Testis (tissue), 2 donors: Measurements from ENCODE around the gene ALG2.

Experiments
- POLR2A ChIP-seq: fragments of 450-650 bp; IDR thresholded peaks from one replicate; pipeline ENCODE4 v1.6.1; 2017; ENCODE audit warnings: antibody characterized with exemption, mild to moderate bottlenecking, moderate library complexity
- TF ChIP-seq, protein P1 (sequence below), 3 experiments: fragments of 450-650 bp in 2 of 3; fragments of 200-600 bp in 1 of 3; sonication (generic) in 1 of 3; IDR thresholded peaks; one replicate each; pipeline ENCODE4 v1.5.1; 2016 to 2019; ENCODE audit warnings: antibody characterized with exemption in 3 of 3, mild to moderate bottlenecking in 2 of 3, moderate library complexity in 1 of 3

DNA sequence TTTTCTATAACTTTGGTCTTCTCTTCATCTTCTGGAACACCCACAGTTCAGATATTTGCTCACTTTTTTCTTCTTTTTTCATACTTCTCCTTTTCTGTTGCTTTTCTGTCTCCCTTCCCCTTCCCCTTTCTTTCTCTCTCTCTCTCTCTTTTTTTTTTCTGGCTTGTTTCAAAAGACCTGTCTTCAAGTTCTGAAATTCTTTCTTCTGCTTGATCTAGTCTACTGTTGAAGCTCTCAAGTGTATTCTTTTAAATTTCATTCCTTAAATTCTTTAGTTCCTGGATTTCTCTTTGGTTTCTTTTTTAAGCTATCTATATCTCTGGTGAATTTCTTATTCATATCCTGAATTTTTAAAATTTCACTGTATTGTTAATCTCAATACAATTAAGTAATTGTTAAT, 11.2 kb downstream of the ALG2 start:
- TF ChIP-seq, protein P1, sequence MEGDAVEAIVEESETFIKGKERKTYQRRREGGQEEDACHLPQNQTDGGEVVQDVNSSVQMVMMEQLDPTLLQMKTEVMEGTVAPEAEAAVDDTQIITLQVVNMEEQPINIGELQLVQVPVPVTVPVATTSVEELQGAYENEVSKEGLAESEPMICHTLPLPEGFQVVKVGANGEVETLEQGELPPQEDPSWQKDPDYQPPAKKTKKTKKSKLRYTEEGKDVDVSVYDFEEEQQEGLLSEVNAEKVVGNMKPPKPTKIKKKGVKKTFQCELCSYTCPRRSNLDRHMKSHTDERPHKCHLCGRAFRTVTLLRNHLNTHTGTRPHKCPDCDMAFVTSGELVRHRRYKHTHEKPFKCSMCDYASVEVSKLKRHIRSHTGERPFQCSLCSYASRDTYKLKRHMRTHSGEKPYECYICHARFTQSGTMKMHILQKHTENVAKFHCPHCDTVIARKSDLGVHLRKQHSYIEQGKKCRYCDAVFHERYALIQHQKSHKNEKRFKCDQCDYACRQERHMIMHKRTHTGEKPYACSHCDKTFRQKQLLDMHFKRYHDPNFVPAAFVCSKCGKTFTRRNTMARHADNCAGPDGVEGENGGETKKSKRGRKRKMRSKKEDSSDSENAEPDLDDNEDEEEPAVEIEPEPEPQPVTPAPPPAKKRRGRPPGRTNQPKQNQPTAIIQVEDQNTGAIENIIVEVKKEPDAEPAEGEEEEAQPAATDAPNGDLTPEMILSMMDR (IDR thresholded peaks at IDR 0.05) = no peak
- no peak for TF ChIP-seq POLR2A
